MM.1S (cell line): Measurements from ENCODE around the gene SAMSN1.

Source experiments
- EZH2phosphoT487 ChIP-seq: fragments of 300-600 bp; sonication (generic); IDR thresholded peaks from 2 replicates; pipeline ENCODE4 v1.6.1; 2018; ENCODE audit warnings: antibody characterized with exemption, low read length
- TF ChIP-seq, protein P1 (sequence below): fragments of 300-600 bp; sonication (generic); IDR thresholded peaks from 2 replicates; pipeline ENCODE4 v1.5.1; 2016; ENCODE audit warnings: antibody characterized with exemption, low read length, mixed read lengths

DNA sequence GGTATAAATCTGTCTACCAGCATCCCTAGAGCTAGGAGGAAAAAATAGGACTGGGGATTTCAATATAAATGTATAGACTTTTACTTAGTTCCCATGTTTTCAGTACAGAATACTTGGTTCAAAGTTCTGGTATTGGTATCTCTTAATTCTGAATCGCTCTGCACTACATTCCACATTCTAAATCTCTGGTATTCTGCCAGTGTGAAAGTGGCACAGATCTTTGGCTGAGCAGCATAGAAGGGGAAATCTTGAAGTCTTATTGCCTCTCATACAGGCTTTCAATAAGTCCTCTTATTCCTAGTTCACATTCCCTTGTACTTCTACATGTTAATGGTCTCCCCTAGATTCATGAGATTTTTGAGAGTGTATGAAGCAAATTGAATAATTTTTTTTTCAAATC lies 89.2 kb downstream of the SAMSN1 start:
- TF ChIP-seq, protein P1, sequence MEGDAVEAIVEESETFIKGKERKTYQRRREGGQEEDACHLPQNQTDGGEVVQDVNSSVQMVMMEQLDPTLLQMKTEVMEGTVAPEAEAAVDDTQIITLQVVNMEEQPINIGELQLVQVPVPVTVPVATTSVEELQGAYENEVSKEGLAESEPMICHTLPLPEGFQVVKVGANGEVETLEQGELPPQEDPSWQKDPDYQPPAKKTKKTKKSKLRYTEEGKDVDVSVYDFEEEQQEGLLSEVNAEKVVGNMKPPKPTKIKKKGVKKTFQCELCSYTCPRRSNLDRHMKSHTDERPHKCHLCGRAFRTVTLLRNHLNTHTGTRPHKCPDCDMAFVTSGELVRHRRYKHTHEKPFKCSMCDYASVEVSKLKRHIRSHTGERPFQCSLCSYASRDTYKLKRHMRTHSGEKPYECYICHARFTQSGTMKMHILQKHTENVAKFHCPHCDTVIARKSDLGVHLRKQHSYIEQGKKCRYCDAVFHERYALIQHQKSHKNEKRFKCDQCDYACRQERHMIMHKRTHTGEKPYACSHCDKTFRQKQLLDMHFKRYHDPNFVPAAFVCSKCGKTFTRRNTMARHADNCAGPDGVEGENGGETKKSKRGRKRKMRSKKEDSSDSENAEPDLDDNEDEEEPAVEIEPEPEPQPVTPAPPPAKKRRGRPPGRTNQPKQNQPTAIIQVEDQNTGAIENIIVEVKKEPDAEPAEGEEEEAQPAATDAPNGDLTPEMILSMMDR = no peak
- TF ChIP-seq EZH2phosphoT487 = no peak
